GM21447 (cell line): ENCODE measurements around the gene SPTLC2.

Experiments
- ATAC-seq: cut with Tn5 transposase; IDR thresholded peaks from one replicate; pipeline ENCODE4 v1.9.1; 2021; ENCODE audit not compliant: unreplicated experiment

The SPTLC2 gene

DNA sequence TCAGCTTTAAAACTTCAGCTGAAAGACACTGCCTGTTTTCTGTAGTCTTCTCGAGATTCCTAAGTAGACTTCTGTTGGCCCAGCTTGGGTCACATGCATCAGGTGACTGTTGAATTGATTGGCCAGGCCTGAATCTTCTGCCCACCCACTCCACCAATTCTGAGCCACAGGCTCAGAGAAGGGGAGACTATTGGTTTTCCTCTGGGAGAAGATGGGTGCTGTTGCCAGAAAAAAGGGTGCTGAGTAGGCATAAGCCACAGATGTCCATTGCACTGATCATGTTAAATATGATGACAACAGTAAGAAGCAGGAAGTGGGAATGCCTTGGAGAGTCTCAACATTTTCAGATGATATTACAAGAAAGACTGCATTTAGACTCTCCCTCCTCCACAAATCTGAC lies 6.8 kb upstream of the SPTLC2 start:
- ATAC-seq, result no peak

DNA sequence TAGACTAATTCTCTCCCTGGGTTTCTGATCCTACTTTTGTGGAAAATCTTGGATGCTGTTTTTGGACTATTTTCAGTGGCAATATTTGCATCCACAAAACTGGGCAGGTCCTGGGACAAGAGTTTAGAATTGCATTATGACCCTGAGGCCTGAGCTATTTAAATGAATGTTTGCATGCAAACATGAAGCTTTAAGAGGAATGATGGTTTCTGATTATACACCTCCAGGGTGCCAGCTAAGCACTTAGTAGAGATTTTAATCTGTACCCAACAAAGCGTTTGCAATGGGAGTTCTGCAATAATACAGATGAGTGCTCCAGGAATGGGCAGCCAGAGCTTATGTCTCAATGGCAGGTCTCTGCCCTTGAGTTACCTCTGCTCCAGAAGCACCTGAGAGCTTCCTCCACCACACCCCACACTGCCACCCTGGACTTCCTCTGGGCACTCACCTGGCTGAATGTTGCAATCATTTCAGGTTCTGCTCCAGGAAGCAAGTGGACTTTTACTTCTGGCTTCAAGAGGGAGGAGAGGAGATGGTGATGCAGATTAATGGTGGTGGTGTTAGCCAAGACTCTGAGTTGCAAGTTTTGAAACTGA lies 6.0 kb upstream of the SPTLC2 start:
- no peak for ATAC-seq

DNA sequence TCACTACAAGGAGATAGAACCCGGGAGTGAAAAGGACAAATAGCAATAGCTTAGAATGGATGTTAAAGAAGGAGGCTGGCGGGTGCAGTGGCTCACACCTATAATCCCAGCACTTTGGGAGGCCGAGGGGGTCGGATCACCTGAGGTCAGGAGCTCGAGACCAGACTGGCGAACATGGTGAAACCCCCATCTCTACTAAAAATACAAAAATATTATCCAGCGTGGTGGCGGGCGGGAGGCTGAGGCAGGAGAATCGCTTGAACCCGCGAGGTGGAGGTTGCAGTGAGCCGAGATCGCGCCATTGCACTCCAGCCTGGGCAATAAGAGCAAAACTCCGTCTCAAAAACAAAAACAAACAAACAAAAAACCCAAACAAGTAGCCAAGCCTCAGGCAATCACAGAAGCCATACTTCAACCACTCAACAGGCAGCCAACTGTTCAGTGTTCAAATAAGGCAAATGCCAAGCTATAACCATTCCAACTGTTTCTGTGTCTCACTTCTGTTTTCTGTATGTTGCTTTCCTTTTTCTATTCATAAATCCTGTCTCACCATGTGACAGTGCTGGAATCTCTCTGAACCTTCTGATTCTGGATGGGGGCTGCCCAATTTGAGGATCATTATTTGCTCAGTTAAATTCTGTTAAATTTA lies 3.9 kb upstream of the SPTLC2 start:
- no peak for ATAC-seq

DNA sequence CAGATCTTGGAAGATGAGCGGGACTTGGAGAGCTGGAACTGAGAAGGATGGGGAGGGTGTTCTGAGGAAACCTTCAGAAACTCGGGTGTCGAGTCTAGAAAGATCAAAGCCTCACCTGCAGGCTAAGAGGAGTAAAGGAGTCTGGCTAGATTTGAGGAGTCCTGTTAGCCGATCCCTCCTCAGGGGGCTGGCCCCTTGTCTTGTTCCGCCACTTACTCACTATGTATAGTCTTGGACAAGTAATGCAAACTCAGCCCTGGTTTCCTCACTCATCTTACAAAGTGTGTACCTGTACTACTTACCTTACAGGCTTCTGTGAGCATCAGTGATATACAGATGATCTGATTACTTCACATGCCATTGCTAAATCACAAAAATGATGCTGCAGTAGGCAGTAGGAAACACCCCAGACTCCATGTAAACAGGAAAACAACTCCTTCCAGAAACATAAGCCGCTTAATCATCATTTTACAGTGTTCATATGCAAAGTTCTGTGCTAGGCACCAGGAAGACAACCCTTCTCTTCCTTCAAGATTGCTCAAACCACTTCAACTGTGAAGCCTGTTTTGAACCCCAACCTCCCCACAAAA lies 2.0 kb upstream of the SPTLC2 start:
- ATAC-seq, result no peak

DNA sequence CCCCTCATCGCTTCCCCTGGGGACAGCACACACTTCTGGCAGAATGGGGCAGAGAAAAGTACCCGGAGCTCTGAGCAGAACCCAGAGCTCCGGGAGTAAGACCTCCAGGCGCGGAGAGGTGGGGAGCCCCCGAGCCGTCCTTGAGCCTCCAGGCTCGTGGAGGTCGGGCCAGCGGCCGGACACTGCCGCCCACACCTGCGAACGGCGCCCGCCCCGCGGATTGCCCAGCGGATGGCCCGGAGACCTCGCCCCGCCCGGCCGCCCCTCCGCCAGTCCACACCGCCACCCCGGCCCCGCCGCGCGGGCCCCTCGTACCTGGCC lies 344 bp downstream of the SPTLC2 start:
- peak; percentile 13 for ATAC-seq

DNA sequence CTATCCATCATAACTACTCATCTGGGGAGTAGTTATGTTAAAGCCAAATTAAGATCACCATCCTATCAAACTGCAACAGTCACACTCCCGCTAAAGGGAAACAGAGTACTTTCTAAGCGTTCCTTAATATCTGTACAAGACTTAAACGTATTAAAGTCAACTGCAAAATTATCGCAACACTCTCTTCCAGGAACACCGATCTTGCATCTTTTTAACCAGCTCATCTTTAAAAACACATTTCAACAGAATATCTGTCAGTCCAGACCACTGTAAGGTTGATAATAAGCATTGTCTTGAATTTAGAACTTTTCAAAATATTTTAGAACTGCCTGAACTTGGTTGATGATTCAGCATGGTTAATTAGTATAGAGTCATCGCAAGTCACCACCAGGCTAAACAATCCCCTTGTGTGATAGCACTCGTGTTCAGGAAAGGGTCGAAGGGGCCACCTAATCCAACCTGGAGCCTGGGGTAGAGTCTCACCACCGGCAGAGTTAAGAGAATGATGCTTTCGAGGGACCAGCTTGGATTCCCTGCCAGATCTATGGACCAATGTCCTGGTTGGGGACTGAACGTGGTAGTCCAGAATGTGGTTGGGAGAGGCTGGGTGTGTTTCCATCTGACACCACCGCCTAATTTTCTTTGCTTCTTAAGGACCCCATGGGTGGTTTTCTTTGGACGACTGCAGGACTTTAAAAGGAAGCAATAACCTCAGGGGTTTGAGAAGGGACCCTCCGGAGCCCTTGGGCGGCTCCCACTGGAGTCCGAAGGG lies 890 bp downstream of the SPTLC2 start:
- no peak for ATAC-seq

DNA sequence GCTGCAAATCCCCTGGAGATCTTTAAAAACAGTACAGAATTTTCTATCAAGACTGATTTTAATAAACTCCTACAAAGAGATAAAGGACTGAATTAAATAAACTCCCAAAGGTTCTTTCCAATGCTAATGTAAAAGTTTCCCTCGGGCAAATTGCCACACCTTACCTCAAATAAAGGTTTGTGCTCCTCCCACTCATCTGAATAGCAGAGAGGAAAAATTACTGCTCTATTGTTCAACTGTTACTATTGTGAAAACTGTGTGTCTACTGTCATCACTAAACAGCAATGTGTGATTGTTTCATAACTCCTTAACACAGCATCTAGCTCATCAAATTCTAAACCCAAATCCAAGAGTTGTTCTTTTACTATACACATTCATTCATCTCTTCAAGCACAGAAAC lies 3.2 kb downstream of the SPTLC2 start:
- no peak for ATAC-seq

DNA sequence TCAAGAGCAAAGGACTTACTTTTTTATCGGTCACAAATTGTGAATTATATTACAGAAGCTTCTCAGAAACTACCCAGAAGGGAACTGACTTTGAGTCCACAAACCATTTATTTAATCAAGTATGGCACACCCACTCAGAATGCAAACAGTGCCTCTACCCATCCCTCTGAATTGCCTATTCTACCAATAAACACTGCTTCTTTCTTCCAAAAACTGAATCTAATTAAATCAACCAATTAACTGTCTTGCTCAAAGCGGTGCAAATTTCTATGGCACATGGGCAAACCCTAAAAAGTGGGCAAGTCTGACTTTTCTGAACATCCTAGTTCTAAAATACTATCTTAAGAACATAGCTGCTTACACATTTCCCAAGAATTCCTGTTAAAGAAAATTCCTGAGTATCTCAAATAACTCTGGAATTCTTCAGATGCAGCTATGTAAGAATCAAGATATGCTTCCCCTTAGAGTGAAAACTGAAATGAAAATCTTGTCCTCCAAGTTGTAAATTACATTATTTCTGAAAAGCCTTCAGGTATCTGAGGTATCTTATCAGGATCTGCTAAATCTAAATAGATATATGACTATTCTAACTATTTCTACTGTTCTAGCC lies 4.3 kb downstream of the SPTLC2 start:
- ATAC-seq, result no peak

DNA sequence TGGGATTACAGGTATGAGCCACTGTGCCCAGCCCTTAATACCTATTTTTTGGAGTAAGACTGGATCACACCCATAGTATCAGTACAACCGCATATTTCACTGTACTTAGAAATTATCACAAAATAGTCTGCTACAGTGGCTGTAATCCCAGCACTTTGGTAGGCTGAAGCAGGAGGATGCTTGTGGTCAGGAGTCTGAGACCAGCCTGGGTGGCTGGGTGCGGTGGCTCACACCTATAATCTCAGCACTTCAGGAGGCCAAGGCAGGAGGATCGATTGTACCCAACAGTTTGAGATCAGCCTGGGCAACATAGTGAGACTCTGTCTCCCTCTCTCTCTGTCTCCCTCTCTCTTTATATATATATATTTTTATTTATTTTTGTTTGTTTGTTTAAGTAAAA lies 5.9 kb downstream of the SPTLC2 start:
- no peak for ATAC-seq

DNA sequence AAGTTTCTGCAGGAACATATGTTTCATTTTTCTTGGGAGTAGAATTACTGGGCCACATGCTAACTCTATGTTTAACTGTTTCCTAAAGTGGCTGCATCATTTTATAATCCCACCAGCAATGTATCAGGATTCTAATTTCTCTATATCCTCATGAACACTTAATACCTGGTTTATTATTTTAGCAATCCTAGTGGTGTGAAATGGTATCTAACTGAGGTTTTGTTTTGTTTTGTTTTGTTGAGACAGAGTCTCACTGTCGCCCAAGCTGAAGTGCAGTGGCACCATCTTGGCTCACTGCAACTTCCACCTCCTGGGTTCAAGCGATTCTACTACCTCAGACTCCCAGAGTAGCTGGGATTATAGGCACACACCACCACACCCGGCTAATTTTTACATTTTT lies 6.5 kb downstream of the SPTLC2 start:
- no peak for ATAC-seq

DNA sequence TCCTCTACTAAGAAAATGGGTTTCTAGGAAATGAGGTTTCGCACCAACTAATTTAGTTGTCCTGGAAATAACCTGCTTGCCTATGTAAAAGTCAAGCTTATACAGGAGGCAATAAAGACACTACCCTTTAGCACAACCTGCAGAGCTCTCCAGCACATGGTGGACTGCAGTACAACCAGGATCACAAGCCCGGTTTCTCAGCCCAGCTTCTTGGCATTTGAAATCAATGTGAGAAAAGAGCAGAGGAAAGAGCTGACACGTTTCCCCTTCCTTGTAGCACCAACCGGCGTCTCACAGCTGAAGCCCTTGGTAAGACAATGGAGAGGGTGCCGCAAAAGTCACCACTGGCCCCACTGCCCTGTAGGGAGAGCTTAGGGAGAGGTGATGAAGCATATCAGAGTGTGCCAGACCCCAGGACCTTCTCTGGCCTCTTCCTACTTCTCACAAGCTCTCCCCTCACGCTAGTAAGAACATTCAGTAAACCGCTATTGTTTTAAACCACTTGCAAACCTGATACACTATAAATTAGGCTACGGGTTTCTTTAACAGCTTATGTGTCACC lies 8.6 kb downstream of the SPTLC2 start:
- peak; percentile 55 for ATAC-seq

DNA sequence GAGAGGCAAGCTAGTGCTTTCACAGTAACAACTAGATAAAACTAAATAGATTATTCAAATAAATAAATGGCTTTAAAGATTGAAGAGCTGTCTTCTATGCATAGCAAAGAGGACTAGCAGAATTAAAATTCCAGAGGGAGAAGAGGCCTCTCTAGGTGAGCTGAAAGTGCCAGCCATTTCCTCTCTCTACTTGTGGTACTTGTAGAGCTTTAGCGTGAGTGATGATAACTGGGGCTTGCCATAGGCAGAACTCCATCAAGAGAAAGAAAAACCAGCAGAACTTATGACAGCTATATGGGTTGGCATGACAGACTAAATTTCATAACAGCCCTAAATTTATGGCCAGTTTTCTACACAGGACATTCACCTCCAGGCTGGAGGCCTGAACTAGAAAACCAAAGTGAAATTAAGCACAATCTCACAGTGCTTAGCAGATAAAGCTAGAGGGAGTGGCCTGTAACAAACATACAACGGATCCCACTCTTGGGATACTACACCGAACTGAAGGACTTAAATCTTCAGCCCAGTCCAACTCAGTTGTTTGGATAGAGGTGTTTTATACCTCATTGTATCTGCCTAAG lies 11.0 kb downstream of the SPTLC2 start:
- ATAC-seq, result no peak

DNA sequence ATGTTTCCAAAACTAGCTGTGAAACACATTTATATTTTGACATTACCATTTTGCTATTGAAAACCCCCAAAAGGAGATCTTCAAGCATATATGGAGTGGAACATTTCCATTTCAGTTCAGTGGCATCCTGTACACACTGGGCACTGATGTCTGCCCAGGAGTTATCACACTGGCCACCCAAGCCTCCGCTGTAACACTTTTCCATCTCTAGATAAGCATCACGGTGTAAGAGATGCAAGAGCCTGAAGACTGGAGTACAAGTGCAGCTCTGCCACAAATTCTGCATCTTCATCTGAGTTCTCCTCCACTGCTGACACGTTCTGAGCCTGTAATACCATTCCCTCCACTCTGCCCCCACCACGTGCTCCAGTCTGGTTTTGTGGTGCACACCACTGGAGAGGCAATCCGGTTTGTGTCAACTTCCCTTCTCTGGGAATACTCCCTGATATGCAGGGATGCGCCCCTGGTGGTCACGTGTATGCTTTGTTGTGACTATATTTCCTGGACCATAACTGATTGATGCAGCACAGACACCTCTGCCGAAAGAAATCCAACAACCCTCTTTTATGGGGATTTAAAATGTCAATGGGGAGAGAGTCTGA lies 12.7 kb downstream of the SPTLC2 start:
- ATAC-seq, result no peak

DNA sequence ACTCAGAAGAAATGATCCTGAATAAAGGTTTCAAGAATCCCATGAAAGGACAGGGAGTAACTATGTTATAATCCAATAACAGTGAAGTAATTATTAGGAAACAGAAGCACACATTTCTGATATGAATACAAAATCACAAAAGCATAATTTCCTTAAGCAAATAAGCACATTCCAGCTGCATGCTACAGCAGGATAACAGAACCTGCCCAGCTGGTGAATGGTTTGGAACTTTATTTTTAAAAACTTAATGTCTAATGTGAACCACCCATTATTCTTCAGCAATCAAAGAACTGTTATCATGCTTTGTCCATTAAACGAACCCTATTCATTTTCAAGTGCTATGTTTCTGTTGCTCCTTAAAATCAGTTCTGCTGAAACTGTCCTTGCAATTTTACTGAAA lies 13.4 kb downstream of the SPTLC2 start:
- no peak for ATAC-seq

DNA sequence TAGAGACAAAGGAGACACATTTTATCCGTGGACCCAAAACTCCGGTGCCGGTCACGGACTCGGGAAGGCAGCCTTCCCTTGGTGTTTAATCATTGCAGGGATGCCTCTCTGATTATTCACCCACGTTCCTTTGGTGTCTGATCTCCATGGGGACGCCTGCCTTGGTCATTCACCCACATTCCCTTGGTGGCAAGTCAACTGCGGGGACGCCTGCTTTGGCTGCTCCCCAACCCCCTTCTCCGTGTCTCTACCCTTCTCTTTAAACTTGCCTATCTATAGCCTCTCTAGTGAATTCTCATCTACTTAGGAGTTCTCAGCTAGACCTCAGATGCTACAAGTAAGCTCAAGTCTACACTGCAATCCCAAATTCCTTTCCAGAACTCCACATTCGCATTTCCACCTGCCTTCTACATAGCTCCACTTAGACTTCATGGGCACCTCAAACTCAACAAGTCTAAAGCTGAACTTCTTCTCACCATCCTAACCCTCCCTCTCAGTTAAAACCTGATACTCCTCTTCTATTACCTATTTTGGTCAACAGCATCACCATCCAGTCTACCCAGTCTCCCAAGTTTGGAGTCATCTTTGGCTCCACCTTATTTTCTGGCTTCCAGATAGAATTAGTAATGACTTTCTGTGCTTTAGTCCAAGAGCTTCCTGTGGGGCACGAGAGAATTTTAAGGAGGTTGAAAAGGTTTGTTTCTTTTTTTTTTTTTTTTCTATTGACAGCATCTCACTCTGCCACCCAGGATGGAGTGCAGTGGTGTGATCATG lies 14.4 kb downstream of the SPTLC2 start:
- ATAC-seq, result no peak

DNA sequence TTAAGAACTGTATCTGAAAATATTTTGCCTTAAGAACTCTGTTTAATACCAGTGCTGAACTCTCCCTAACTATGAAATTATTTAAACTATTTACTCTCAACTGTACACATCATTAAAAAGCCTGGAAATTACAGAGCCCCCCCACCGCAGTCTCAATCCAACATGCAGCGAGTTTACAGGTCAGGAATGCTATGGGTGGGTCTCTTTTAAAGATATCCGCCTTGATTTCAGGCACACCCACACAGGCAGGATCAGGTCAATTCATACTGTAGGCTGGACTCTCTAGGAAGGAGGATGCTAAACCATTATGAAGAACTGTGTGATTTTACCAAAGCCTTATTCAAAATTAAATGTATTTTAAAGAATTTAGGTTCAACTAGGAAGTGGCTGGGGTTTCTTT lies 16.5 kb downstream of the SPTLC2 start:
- no peak for ATAC-seq

DNA sequence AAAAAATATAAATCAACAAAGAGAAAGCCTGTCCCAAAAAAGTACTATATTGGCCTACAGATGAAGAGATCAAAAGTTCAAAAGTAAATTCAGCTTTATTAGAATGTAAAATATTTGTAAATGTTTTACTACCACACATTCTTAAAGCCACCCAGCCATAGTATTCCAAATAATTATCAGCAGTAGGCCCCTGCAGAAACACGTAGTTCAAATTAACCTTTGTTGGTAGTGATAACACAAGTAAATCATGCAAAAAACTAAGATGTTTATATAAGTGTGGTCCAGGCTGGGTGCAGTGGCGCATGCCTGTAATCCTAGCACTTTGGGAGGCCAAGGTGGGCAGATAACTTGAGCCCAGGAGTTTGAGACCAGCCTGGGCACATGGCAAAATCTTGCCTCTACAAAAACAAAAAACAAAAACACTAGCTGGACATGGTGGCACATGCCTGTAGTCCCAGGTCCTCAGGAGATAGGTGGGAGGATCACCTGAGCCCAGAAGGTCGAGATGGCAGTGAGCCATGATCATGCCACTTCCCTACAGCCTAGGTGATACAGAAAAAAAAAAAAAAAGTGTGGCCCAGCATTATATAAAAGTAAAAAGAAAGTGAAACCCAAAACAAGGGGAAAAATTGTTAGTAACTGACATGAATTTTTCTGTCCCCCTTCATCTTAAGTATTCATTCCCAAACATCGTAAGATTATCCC lies 17.9 kb downstream of the SPTLC2 start:
- ATAC-seq, result no peak

DNA sequence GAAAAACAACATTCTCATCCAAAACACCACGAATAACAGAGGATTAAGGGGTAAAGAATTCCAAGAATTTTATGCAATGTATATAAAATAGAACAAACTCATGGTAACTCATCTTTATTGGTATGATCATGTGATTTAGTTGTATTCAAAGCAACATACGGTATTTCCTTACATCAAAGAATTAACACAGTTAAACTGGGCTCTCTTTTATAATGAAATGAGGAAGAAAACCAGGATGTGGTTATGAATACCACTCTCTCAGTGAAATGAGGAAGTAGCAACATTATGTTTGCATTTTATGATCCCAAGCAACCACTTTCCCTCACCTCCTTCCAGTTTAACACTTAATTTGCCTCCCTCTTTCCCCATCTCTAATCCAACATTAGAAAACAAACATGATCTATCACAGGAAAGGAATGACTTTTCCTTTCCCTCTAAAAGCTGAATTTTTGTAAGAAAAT lies 22.9 kb downstream of the SPTLC2 start:
- ATAC-seq, result peak; percentile 66

DNA sequence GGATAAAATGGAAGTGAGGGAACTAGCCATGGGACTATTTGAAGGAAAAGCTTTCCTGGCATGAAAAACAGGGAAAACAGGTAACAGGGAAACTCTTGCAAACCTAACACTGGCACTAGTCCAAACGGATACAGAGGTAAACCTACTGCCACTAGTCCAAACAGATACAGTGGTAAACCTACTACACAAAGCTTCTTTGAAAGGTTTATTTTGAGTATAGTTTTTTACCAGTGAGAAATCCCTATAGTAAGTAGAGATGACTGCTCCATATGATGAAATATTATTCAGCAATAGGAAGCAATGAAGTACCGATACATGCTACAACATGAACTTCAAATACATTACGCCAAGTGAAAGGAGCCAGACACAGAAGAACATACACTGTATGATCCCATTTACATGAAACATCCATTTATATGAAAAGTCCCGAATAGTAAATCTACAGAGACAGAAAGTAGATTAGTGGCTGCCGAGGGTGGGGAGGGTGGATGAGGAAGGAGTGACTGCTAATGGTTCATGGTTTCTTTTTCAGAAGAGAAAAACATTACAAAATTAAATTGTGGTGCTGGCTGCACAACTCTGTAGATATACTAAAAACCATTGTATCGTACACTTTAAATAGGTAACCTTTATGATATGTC lies 25.5 kb downstream of the SPTLC2 start:
- no peak for ATAC-seq
